Epidermal melanocyte (primary cell): ENCODE data around the gene TSC22D3.

ENCODE experiments used
- DNase-seq: peaks from one replicate; pipeline ENCODE4 v3.0.0; 2011; ENCODE audit warnings: low spot score; ENCODE audit not compliant: insufficient read length

Gene TSC22D3

DNA sequence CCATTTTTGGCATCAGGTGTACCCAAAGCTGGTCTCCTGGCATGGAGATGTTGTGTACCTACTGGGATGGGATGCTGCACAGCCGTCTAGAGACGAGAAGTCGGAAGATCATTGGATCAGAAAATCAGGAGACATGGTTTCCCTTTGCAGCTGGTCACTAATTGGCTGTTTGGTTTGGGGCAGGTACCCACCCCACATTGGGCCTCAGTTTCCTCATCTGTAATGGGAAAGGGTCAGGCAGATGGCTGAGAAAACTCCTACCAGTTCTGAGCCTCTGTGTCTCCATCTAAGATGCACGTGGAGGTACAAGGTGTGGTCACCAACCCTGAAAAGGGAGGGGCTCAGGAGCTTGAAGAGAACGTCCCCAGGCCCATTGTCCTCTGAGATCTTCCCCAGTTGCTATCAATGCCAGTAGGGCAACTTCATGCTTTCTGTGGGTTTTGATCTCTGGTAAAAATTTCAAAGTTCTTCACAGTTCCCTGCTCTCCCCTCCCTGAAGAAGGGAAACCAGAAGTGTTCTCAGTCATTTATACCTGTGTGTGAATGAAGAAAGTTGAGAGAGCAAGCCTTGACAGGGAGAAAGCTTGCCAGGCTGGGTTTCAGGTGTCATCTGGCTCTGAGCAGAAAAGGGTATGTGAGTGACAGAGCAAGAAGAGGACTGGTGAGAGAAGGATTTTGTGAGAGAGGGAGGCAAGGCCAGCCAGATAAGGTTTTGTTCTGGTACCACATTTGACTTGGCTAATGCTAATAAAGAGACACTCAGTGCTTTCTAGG lies 15.1 kb downstream of the TSC22D3 start:
- DNase-seq: no peak

DNA sequence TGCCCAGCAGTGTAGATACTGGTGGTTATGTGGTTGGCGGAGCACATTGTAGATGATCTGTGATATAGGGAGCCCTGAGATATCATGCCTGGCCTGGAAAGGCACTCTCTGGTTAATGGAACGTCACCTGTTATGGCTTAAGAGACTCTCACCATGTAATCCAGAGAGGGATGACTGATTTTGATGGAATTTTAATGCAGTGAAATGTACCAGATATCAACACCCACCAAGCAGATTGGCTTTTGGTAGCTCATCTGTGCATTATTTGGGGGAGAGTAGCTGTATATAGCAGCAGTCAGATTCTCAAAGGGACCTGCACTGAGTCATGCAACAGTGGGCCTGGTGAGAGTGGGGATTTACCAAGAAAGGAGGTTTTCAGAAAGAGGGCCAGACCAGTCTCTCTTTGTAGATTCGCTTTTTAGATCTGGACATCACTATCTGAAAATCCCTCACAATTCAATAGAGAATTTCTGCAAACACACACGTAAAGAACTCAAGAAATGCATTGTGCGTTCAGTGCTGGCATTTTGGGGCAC lies 17.3 kb downstream of the TSC22D3 start:
- DNase-seq: no peak

DNA sequence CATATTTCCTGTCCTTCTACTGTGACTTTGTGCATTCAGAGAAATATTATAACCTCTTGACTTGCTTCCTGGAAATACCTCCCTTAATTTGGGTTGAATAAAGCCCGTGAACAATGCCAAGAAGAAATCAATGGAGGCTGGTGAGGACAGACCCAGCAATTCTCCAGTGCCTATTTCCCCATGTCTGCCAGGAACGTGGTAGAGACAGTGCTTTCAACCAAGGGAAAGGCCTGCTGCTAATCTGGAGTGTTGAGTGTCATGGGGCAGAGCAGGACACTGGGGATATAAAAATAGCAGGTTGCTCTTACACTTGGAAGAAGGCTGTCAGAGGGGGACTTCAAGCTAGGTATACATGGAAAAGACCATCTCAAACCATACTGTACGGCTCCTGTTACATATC lies 19.9 kb downstream of the TSC22D3 start:
- DNase-seq: no peak

DNA sequence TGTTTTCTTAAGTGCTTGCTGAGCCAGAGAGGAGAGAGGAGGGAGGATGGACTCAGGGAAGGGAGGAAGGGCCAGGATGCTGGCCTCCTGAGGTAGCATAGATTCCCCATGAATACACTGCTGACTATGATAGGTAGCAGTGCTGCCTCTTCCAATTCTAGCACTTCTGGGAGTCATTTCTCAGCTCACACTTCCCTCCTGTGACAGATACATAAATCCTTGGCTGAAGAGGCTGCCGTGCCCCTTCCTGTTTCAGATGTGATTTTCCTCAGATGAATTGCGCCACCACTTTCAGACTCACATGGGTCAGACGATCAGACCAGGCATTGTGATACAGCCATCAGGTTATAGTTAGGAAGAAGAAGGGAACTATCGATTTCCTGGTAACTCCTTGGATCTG lies 22.4 kb downstream of the TSC22D3 start:
- no peak for DNase-seq

DNA sequence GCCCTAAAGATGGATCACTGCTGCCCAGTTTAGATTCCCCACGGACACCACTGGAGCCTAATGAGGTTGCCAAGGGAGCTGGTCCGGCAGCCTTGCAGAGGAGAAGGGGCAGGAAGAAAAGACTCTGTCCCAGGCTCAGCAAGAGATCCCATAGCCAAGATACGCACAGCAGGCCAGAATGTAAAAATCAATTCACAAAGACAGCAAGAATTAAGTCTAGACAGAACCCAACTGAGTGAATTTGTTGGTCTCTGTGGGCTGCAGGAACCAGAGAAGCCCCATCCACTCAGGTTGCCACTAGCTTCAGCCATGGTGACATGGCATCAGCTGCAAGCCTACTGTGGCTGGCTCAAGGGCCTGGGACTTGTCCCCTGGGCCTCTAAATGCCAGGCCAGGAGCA lies 22.9 kb downstream of the TSC22D3 start:
- no peak for DNase-seq

DNA sequence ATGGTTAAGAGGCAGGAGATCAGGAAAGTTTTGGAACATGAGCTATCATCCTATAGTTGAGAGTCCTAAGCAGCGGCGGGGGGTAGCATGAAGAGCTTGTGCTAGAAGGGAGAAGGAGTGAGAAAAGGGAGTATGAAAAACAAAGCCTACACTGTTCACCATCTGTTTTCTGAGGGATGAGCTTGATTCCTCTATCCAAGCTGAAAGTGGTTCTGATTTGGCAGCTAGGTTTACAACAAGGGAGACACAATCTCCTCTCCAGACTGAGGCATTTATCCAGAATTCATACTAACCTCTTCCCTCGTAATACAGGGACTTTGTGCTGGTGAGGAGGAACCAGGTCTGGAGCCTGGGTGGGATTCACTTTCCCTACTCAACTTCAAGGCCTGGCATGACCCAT lies 23.5 kb downstream of the TSC22D3 start:
- no peak for DNase-seq

DNA sequence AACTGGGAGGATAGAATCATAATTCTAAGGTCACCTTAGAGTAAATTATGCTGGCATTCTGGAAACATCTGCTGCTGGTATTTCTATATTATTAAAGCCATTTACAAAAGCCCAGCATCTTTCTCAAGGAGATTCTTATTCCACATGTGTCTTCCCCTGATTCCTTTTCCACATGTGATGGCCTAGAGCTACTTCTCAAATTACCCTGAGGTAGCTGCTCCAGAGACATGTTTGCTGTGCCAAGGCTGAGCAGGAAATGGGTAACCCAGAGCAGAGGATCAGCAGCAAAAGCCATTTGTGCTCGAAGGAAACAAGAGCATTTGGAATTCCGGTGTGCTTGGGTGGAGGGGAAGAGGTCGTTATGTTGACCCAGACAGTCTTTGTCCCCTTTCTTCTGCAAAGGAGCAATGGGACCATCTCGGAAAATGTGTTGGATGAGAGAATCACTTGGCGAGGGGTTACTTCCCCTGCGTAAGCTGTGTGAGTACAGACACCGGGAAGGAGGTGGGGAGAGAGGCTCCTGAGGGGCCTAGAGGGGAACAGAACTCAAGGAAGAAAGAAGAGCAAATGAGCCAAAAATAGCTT lies 24.6 kb downstream of the TSC22D3 start:
- no peak for DNase-seq

DNA sequence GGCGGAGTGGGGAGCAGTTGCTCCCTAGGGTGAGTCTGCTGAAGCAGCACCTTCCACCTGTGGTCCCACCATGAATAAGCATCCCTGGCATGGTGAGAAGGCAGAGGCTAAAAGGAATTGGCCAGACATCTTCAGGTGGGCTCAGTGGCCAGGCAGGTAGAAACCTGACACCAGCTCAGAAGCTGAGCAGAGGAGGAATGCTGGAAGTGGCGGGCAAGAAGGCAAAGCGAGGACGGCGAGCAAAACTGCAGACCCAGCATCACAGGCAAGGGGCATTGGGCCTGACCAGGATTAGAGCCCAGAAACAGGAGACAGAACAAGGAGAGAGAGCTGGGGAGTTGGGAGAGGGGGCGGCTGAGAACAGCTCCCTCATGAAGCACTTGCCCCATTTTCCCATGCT lies 25.3 kb downstream of the TSC22D3 start:
- no peak for DNase-seq

DNA sequence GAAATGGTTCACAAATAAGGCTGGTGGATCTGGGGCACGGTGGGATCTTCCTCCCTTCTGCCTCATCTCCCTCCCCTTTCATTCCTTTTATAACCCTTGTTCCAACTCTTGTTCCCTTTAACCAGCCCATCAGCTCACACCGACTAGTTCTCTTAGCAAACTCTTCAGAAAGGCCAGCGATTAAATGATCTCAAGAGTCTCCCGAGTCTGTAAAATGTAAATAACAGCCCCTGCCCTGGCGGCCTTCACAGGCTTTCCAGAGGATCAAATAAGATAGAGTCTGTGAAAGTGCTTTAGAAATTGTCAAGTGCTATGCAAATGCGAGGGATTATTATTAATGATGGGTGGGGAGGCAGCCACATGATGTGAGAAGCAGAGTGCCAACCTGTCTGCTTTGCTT lies 27.1 kb downstream of the TSC22D3 start:
- DNase-seq: no peak

DNA sequence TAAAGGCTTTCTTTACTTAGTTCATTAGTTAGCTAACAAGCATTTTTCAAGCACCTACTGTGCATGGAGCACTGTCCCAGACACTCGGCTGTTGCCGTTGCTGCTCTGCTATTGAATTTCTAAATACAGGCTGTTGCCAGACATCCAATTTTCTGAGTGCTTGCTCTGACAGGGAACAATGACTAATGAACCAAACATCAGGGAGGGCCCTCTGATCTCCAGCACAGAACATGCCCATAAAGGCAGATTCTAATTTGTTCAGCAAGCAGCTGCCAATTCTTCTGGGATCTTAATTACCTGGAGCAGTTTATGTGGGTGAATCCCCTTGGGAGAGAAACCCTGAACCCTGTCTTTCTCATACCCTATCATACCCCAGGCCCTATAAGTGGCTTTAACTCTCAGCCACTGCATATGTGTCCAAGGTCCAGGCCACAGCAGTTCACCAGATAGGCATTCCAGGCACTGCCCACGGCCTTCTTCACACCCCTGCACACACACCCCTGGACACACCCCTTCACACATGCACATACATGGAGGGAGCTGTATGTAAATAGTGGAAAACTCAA lies 27.9 kb downstream of the TSC22D3 start:
- DNase-seq: no peak

DNA sequence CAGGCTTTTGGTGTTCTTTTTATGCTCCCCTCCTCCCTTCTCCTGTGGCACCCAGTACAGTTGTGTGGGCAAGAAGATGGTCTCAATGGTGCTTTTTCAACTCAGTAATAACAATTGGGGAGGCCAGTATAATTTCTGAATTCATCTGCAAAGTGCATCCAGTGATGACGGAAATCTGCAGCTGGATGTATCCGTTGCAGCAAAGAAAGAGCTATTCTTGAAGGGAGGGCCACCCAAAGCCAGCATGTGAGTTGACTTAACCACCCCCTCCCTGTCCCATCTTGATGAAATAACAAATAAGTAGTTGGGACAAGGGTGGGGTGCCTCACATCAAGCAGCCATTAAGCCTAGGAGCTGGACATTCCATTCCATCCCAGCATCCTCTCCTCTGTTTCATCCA lies 30.7 kb downstream of the TSC22D3 start:
- no peak for DNase-seq

DNA sequence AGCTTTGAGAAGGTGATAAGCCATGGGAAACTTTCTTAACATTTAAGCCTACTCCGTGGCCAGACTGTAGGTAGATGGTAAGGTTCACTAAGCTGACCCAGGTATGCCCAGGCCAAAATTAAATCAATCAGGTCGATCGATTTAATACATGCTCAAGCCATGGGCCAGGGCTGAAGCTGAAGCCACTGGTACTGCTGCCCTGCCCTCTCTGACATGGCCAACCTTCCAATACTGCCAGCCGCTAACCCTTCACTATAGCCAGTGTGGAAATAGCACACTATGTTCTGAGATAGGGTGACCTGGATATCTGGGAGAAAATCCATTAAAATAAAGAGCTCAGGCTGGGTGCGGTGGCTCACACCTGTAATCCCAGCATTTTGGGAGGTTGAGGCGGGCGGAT lies 31.6 kb downstream of the TSC22D3 start:
- DNase-seq: no peak

DNA sequence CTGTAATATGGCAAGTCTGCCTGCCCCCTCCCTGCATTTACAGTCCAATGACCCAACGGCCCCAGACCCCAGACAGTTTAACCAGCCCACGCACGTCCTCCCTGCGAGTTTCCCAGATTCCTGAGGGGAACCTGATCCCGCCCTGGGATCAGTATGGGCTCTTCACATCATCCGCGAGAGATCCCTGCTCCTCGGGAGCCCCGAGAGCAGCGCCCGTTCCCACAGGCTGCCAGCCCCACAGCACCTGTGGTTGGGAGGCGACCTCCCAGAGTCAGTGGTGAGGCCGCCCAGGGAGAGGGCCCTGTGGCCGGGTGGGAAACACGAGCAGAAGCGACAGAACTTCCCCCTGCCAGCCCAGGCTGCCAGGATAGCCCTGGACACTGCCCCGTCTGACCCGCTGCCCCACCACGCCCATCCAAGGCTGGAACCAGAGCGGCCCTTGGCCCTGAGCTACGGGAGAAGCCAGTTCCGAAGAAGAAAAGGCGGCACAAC lies 32.8 kb downstream of the TSC22D3 start:
- DNase-seq: no peak

DNA sequence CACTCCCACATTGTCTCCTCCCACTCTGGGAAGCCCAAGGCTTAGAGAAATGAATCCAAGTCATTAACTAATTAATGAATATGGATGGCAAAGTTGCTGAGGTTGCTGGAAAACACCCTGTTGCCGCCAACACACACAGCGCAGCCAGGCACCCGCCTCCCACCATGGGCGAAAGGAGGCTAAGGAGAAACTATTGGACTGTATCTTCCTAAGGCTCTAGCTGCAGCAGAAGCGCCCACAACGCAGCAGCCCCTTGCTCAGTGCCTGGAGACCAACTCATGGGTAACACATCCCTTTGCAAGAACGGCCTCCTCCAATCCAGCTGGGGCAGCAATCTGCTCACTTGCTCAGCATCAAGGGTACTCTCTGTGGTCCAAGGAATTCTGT lies 34.2 kb downstream of the TSC22D3 start:
- no peak for DNase-seq

DNA sequence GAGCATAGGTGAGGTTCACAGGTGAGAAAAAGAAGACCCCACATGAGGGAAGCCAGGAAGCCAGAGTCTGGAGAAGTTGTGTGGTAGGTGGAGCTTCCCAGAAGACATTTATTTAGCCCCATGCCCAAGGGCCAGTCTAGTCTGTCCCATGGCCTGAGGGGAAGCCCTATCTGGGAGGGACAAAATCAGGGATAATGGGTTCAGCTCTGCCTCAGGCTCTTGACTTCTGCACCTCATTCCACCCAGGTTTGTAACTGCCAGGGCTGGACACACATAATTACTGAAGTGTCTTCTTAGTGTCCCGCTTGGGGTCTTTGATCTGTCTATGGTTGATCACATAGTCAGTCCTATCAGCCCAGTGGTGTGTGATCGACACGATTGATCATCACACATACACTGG lies 36.0 kb downstream of the TSC22D3 start:
- DNase-seq: no peak

DNA sequence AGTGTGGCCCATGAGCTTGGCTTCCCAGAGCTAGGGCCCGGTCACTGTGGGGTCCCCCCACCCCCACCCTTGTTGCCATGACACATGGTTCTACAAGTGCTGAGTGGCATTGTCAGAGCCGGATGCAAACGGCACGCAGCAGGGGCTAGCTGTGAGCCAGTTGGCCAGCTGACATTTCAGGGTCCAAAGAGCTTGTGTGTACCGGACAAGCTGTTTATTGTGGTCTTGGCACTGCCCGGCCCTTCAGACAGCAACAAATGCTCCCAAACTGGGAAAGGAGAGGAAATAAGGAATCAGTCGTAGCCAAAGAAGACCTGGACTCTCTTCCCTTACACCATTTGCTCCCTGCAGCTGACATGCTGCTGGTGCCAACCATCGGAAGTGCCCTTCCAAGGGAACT lies 36.8 kb downstream of the TSC22D3 start:
- DNase-seq: no peak

DNA sequence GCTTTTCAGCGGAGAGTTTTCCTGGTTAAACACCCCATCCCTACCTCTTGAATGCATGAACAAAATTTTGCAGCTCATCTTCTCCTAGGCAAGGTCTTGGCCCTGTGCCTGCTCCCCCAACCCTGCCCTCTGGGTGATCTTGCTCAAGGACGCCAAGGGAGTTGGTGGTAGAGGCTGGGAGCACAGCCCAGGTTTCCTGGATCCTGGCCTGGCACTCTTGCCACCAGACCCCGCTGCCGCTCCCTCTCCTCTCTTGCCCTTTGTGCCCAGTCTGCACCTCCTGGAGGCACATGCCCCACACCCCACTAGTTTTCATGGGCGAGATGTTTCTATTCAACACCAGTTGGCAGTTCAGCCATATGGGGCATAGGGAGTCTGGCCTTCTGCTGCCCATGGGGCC lies 37.3 kb downstream of the TSC22D3 start:
- DNase-seq: no peak

DNA sequence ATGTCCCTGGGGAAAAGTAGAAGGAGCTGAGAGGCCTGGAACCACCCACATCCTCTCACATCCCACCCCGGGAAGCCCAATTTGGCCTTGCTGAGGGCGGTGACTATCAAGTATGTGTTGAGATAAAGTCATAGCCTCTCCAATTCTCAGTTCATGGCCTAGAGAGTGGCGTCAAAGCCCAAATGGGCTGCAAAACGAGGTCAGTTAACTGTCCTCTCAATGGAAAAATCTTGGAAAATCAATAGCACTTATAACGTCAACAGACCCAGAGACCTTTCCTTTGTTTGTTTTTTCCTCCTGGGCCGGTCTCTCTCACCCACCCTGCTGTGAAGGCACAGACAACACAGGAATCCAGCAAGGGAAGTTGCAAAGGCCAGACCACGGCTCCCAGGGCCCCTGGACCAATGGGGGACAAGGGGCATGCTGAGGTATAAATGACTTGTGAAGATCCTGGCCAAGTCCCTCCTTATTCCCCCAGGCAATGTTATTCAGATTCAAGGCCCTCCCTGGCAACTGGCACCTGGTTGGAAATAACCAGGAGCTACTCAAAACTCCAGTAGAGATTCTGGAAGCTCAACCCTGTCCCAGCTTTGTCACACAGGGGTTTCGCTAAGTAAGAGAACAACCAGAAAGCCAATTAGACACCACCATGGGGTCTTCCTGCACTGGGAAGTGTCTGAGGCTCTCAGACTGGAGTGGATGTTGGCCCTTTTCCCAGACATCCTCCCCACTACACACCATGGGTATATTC lies 38.6 kb downstream of the TSC22D3 start:
- DNase-seq: no peak

DNA sequence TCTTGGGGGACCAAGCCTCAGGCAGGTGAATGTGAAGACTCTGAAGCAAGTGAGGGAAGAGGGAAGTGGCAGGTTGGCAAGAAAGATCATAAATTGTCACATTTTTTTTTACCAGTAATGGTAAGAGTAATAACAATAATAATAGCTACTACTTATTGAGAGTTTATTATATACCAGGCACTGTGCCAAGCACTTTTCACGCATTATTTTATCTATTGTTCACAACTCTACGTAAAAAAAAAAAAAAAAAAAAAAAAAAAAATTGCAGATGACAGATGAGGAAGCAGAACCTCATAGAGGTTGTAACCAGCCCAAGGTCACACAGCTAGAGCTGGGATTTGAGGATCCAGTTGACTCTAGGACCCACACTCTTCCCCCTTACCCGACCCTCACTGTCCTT lies 40.9 kb downstream of the TSC22D3 start:
- no peak for DNase-seq

DNA sequence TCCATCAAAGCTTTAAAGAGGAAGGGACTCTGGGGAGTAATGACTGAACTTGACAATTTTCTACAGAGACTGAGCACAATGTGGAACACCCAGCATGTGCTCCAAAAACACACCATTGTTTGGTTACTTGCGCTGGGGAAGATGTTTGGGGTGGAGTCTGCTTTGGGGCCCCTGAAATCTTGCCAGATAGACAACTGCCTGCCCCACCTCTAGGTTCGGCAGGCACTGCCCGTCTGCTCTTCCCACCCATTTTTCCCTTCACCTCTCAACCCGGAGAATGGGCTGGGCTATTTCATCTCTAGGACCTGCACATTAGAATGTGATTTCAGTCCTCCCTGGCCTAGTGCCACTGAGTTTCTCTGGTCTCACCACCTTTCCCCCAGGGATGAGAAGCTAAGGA lies 41.9 kb downstream of the TSC22D3 start:
- no peak for DNase-seq

DNA sequence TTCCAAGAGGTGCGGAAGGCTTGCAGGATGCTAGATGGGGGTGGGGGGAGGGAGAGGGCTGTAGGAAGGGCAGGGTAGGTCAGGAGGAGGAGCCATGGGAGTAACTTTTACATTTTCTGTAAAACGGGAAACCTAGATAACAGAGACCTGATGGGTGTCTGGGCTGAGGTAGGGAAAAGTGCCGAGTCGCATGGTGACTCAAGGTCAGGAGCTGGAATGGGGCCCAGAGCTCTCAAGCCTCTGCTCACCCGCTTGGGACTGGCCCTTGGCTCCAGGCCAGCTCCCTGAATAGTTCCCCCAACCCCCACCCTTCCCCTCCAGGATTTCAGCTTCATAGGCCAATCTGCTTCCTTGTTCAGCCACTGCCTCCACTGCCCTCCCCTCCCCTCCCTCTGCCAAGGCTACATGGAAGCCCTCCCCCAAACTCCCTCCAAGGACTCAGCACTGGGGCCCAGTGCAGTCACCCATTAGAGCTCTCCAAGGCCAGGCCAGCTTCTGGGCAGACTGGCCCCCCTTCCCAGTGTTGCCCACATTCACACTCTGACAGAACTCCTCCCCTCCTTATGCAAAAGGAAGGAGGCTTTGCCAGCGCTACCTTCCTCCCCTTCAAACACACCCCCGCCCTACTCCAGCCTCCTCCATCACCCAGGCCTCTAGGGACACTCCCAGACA lies 43.6 kb downstream of the TSC22D3 start:
- DNase-seq: peak; percentile 37
